Fibroblast of the aortic adventitia (primary cell): Measurements from ENCODE around the gene SLC12A4. TPM values are rescaled to one million over a fixed set of nuclear protein-coding genes. Genes with fewer than 3 reads are reported as not detected.
A peak's percentile ranks its signal among the peaks of the same experiment; 100 is the strongest.

ENCODE experiments used
- DNase-seq: peaks from one replicate; pipeline ENCODE4 v3.0.0-alpha.2; 2010; ENCODE audit warnings: low read depth
- H3K4me3 ChIP-seq: 2 replicates; pipeline ENCODE4 v1.5.1; 2011; ENCODE audit warnings: low read depth, mild to moderate bottlenecking, control low read depth, low read length, moderate library complexity
- CTCF ChIP-seq: IDR thresholded peaks from 2 replicates; pipeline ENCODE4 v1.5.1; 2011; ENCODE audit warnings: mild to moderate bottlenecking, low read length, control low read depth, inconsistent platforms; ENCODE audit not compliant: insufficient read depth
- total RNA-seq: library from RNA; depleted of rRNA; stranded (reverse); fragments of >200 nt; gene quantifications from 2 replicates; pipeline ENCODE4 v1.2.3, GENCODE V29; 2012; ENCODE audit warnings: low replicate concordance

Gene SLC12A4
- total RNA-seq, 1 donor = 65.6 TPM

GRCh38 chr16:67930191-67930590 is 38.2 kb downstream of the SLC12A4 start:
- DNase-seq = no peak
- no peak overlapping the region for H3K4me3 ChIP-seq
- TF ChIP-seq CTCF = no peak

- DNase-seq = peak; percentile 60
- no peak overlapping the region for H3K4me3 ChIP-seq
- TF ChIP-seq CTCF = peak; percentile 91
Observed at GRCh38 chr16:67928561-67929364, 39.7 kb downstream of the SLC12A4 start.

GRCh38 chr16:67928147-67928546 is 40.3 kb downstream of the SLC12A4 start:
- DNase-seq = no peak
- H3K4me3 ChIP-seq = no peak overlapping the region
- no peak for TF ChIP-seq CTCF

- DNase-seq = no peak
- H3K4me3 ChIP-seq = no peak overlapping the region
- no peak for TF ChIP-seq CTCF
Observed at GRCh38 chr16:67927131-67927941, 41.1 kb downstream of the SLC12A4 start.

- DNase-seq = peak; percentile 34
- no peak overlapping the region for H3K4me3 ChIP-seq
- TF ChIP-seq CTCF = peak; percentile 20
Observed at GRCh38 chr16:67926181-67926750, 42.2 kb downstream of the SLC12A4 start.

- no peak for TF ChIP-seq CTCF
- H3K4me3 ChIP-seq = no peak overlapping the region
- no peak for DNase-seq
Observed at GRCh38 chr16:67924140-67924906, 44.1 kb downstream of the SLC12A4 start.
